GM12872 (cell line): Measurements from ENCODE around the gene PREP.

Experiments
- TF ChIP-seq, protein P1 (sequence below): IDR thresholded peaks from 3 replicates; pipeline ENCODE4 v1.5.1; 2011; ENCODE audit warnings: low read depth, mild to moderate bottlenecking, low read length, moderate library complexity; ENCODE audit not compliant: insufficient read depth

PREP gene

DNA sequence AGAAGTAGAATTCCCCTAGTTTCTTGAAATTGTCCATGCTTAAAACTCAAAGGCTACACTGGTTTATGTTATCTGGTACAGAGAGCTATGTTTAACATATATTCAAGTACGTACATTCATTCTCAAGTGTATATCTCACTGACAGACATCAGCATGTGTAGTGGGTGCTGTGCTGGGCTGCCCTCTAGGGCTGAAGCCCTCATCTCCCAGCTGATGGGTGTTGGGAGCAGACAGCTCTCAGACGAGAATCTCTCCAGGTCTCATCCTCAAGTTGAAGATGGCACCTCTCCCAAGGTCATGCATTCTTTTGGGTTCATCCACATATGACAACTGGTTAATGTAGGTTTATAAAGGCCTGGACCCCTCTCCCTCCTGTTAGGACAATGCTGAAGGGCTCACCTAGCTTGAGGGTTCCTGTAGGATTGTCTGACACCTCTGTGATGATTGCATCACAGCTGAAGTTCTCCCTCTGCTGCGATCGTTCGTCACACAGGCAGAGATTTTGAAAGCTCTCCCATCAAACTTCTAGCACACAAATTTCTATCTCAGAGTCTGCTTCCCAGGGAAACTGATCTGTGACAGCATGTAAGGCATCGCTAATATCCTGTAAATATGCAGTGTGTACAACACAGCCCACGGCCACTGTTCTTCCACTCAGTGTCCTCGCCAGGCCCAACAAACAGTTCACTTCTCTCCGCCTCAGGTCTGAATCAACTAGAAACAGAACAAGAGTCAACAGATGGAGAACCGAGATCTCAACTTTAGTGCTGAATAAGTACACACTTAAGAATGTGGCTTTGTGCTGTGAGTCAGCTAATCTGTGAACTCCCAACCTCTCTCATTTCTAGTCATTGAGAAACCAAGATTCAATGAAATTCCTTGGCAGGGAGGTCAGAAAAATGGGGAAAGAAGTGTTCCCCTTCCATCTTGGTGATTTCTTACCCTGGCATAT, 43.2 kb downstream of the PREP start:
- TF ChIP-seq, protein P1, sequence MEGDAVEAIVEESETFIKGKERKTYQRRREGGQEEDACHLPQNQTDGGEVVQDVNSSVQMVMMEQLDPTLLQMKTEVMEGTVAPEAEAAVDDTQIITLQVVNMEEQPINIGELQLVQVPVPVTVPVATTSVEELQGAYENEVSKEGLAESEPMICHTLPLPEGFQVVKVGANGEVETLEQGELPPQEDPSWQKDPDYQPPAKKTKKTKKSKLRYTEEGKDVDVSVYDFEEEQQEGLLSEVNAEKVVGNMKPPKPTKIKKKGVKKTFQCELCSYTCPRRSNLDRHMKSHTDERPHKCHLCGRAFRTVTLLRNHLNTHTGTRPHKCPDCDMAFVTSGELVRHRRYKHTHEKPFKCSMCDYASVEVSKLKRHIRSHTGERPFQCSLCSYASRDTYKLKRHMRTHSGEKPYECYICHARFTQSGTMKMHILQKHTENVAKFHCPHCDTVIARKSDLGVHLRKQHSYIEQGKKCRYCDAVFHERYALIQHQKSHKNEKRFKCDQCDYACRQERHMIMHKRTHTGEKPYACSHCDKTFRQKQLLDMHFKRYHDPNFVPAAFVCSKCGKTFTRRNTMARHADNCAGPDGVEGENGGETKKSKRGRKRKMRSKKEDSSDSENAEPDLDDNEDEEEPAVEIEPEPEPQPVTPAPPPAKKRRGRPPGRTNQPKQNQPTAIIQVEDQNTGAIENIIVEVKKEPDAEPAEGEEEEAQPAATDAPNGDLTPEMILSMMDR, result no peak

GRCh38 chr6:105357165-105357564, 45.7 kb downstream of the PREP start:
- TF ChIP-seq, protein P1, result no peak

DNA sequence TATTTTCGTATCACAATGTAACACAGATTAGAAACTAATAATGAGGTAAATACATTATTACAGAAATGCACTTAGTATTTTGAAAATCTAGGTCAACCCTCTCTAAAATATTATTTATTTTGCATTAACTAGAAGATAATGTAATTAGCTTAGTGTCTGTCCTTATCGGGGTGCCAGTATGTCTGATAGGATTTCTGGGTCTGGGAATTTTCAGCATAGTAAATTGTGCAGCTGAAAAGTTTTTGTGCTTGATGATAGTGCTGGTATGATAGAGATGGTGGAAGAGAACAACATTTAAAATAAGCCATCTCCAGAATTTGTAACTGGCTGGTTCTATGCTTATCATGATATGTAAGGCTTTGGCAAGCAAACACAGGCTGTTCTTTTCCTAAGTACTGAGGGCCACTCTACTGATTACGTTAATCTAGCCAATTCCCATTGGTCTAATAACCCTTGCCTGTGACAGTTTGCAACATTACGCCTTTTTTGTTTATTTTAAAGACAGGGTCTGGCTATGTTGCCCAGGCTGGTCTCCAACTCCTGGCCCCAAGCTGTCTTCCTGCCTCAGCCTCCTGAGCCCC, 50.8 kb downstream of the PREP start:
- TF ChIP-seq, protein P1, result no peak

DNA sequence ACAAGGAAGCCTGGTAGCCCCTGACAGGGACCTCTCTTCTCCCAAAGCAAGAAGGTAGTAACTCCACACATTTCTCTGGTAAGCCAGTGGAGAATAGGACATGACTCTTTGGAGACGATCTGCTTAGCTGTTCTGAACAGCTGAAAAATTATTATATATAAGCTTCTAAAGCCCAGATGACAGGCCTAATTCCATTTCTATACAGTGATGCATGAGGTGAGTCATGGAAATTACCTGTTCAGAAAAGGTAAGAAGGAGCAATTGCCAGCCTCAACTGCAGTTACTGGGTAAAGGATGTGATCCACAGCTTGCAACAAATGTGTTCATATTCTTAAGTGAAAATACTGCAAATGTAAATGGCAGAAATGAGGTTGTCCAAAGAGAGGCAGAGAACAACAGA, 54.0 kb downstream of the PREP start:
- TF ChIP-seq, protein P1, result no peak

GRCh38 chr6:105346052-105346451, 56.8 kb downstream of the PREP start:
- TF ChIP-seq, protein P1, result no peak

DNA sequence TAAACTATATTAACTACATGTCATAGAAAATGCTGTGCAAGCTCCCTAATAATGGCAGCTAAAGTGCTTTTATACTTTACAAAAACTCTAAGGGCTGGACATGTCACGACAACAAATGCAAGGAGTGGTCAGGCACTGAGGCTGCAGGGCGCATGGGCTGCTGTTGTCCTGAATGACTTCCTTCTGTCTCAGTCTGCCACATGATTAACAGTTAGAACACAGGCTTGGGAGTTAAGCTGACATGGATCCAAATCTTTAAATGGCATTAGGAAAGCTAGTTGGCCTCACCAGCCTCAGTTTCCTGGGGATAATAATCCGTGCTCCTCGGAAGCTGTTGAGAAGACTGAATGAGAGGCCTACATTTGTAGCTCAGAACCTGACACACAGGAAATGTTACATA, 57.4 kb downstream of the PREP start:
- TF ChIP-seq, protein P1, result no peak

DNA sequence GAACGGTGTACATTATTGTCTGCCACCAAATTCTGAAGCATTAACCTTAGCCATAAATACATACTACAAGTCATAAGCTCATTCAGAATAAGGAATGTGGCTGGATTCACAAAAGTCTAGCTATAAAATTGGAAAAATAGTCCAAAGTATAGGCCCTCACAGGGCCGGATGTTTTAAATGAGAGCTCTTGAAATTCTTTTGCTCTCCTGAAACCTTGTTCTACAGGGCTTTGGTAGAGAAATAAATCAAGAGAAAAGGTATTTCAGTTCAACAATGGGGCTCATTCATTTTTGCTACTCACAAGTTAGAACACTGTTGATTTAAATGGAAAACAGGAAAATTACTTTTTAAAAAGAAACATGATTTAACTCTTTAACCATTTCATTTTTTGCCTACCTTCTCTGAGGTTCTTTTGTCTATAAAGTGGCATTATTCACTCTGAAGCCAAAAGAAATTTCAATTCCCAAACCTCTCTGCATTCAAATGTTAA, 58.0 kb downstream of the PREP start:
- TF ChIP-seq, protein P1, result no peak
